22Rv1 (cell line): ENCODE results near the gene AMOTL2.

Experiments used
- ZFX ChIP-seq: fragments of 450-650 bp; IDR thresholded peaks from 2 replicates; pipeline ENCODE4 v1.6.1; 2017; ENCODE audit warnings: antibody characterized with exemption, borderline replicate concordance
- TF ChIP-seq, protein P1 (sequence below): fragments of 450-650 bp; IDR thresholded peaks from 2 replicates; pipeline ENCODE4 v1.5.1; 2017; ENCODE audit warnings: mild to moderate bottlenecking

DNA sequence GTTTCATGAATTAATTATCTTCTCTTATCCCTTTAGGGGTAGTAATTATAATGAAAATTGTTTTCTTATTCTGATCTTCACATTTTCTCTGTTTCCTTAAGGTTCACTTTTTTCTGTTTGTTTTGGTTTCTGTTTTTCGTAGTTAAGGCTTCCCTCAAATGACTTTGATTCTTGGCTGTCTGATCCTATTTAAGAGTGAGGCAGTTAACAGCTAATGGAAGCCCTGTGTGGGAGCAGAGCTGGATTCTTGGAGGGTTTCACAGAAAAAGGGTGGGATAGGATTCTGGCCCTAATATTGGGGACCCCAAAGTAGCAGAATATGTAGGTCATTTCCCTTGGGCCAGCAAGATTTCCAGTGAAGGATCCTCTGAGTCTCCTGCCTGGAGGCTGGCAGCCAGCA lies 6.8 kb upstream of the AMOTL2 start:
- TF ChIP-seq, protein P1, sequence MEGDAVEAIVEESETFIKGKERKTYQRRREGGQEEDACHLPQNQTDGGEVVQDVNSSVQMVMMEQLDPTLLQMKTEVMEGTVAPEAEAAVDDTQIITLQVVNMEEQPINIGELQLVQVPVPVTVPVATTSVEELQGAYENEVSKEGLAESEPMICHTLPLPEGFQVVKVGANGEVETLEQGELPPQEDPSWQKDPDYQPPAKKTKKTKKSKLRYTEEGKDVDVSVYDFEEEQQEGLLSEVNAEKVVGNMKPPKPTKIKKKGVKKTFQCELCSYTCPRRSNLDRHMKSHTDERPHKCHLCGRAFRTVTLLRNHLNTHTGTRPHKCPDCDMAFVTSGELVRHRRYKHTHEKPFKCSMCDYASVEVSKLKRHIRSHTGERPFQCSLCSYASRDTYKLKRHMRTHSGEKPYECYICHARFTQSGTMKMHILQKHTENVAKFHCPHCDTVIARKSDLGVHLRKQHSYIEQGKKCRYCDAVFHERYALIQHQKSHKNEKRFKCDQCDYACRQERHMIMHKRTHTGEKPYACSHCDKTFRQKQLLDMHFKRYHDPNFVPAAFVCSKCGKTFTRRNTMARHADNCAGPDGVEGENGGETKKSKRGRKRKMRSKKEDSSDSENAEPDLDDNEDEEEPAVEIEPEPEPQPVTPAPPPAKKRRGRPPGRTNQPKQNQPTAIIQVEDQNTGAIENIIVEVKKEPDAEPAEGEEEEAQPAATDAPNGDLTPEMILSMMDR: no peak
- no peak for TF ChIP-seq ZFX
